H1 (cell line): ENCODE measurements around the gene SBSN. TPM values are rescaled to one million over a fixed set of nuclear protein-coding genes. Genes with fewer than 3 reads are reported as not detected.
A peak's percentile ranks its signal among the peaks of the same experiment; 100 is the strongest.

Experiments used
- CTCF ChIA-PET: fragments of 300-600 bp; sonication (Branson Sonifier 250); formaldehyde crosslinking; loops from one replicate; lab custom pipeline; 2021; ENCODE audit not compliant: partially characterized antibody; lab: Charles Lee
- POLR2A ChIA-PET: fragments of 300-600 bp; sonication (Branson Sonifier 250); formaldehyde crosslinking; loops from one replicate; lab custom pipeline; 2021; ENCODE audit warnings: inconsistent platforms; ENCODE audit not compliant: partially characterized antibody; lab: Charles Lee
- DNase-seq, 2 experiments: peaks; one replicate each; pipeline versions ENCODE4 v3.0.0 to v3.0.0-alpha.2; 2010 to 2022; ENCODE audit warnings: low spot score in 2 of 2, low read depth in 1 of 2, mixed read lengths in 1 of 2
- FAIRE-seq: peaks from 2 replicates; lab custom pipeline; 2011; peaks lifted over from hg19 to GRCh38; lab: Jason Lieb, UNC
- H2AFZ ChIP-seq: 2 replicates; pipeline ENCODE4 v1.8.1; 2012; ENCODE audit warnings: low read length, inconsistent platforms
- H2AK5ac ChIP-seq: 2 replicates; pipeline ENCODE4 v1.6.1; 2013; ENCODE audit warnings: low read depth, low read length
- H2BK120ac ChIP-seq: replicated peaks from 2 replicates; pipeline ENCODE3; 2013; ENCODE audit warnings: low read depth, low read length, inconsistent platforms
- H2BK12ac ChIP-seq: 2 replicates; pipeline ENCODE4 v1.6.1; 2013; ENCODE audit warnings: low read depth, low read length
- H2BK15ac ChIP-seq: 2 replicates; pipeline ENCODE4 v1.6.1; 2013; ENCODE audit warnings: low read length
- H2BK20ac ChIP-seq: 2 replicates; pipeline ENCODE4 v1.6.1; 2013; ENCODE audit warnings: low read length
- H2BK5ac ChIP-seq: 2 replicates; pipeline ENCODE4 v1.6.1; 2013; ENCODE audit warnings: low read depth, low read length
- H3K14ac ChIP-seq: 2 replicates; pipeline ENCODE4 v1.6.1; 2013; ENCODE audit warnings: inconsistent platforms; ENCODE audit not compliant: insufficient read length
- H3K18ac ChIP-seq: 2 replicates; pipeline ENCODE4 v1.6.1; 2013; ENCODE audit warnings: low read length; ENCODE audit errors: extremely low read depth
- H3K23ac ChIP-seq: 2 replicates; pipeline ENCODE4 v1.6.1; 2013; ENCODE audit warnings: inconsistent platforms; ENCODE audit not compliant: insufficient read length
- H3K23me2 ChIP-seq: 2 replicates; pipeline ENCODE4 v1.6.1; 2013; ENCODE audit warnings: low read depth, low read length
- H3K27ac ChIP-seq: 2 replicates; pipeline ENCODE4 v1.6.1; 2011; ENCODE audit warnings: low read depth, low read length, inconsistent platforms
- H3K27me3 ChIP-seq, 4 experiments: replicated peaks in 1 of 4; 1 replicate in 1 of 4; 2 replicates in 3 of 4; pipeline versions ENCODE4 v1.6.1 to v1.8.1; 2011 to 2013; ENCODE audit warnings: low read length in 3 of 4, mild to moderate bottlenecking in 3 of 4, inconsistent platforms in 2 of 4, mixed read lengths in 2 of 4, moderate library complexity in 1 of 4; ENCODE audit not compliant: control insufficient read depth in 3 of 4, insufficient read depth in 3 of 4; ENCODE audit errors: extremely low read depth in 1 of 4
- H3K36me3 ChIP-seq, 4 experiments: 2 replicates each; pipeline versions ENCODE4 v1.6.1 to v1.8.1; 2011 to 2013; ENCODE audit warnings: mild to moderate bottlenecking in 4 of 4, low read length in 3 of 4, moderate library complexity in 2 of 4, control low read depth in 1 of 4, inconsistent platforms in 1 of 4; ENCODE audit not compliant: insufficient read depth in 4 of 4, control insufficient read depth in 2 of 4
- H3K4ac ChIP-seq: replicated peaks from 2 replicates; pipeline ENCODE3; 2013; ENCODE audit warnings: low read length, low read depth, mixed read lengths, inconsistent platforms; ENCODE audit not compliant: insufficient read length
- H3K4me1 ChIP-seq, 4 experiments: replicated peaks in 1 of 4; 1 replicate in 1 of 4; 2 replicates in 3 of 4; pipeline versions ENCODE4 v1.6.1 to v1.8.1; 2011 to 2013; ENCODE audit warnings: low read length in 3 of 4, inconsistent platforms in 2 of 4, mixed read lengths in 1 of 4; ENCODE audit not compliant: insufficient read depth in 4 of 4, control insufficient read depth in 3 of 4
- H3K4me2 ChIP-seq, 2 experiments: 2 replicates each; pipeline versions ENCODE4 v1.6.1 to v1.8.1; 2011 to 2013; ENCODE audit warnings: low read depth in 2 of 2, low read length in 2 of 2, control low read depth in 1 of 2, inconsistent platforms in 1 of 2, mild to moderate bottlenecking in 1 of 2; ENCODE audit not compliant: insufficient read depth in 1 of 2
- H3K4me3 ChIP-seq, 4 experiments: fragments of 200-600, 300-600 bp in 1 of 4; sonication (generic), shearing (Covaris generic), sonication (Bioruptor Twin) in 1 of 4; 2 replicates each; pipeline versions ENCODE4 v1.5.1 to v1.8.1; 2011 to 2016; ENCODE audit warnings: low read length in 4 of 4, low read depth in 3 of 4, control low read depth in 2 of 4, inconsistent platforms in 2 of 4, mild to moderate bottlenecking in 2 of 4, mixed read lengths in 1 of 4, moderate library complexity in 1 of 4; ENCODE audit not compliant: insufficient read depth in 2 of 4; ENCODE audit errors: extremely low read depth in 1 of 4
- H3K56ac ChIP-seq: replicated peaks from 2 replicates; pipeline ENCODE3; 2013; ENCODE audit warnings: low read depth, mild to moderate bottlenecking, mixed read lengths, low read length, inconsistent platforms; ENCODE audit not compliant: insufficient read length
- H3K79me1 ChIP-seq: 2 replicates; pipeline ENCODE4 v1.6.1; 2013; ENCODE audit warnings: low read depth, low read length, control low read depth
- H3K79me2 ChIP-seq, 2 experiments: 2 replicates each; pipeline versions ENCODE4 v1.6.1 to v1.8.1; 2012 to 2013; ENCODE audit warnings: low read length in 2 of 2, mild to moderate bottlenecking in 2 of 2, inconsistent platforms in 1 of 2; ENCODE audit not compliant: insufficient read depth in 2 of 2, control insufficient read depth in 1 of 2
- H3K9ac ChIP-seq, 4 experiments: replicated peaks in 1 of 4; 1 replicate in 1 of 4; 2 replicates in 3 of 4; pipeline versions ENCODE4 v1.6.1 to v1.8.1; 2011 to 2013; ENCODE audit warnings: low read depth in 3 of 4, low read length in 3 of 4, control low read depth in 2 of 4, mild to moderate bottlenecking in 2 of 4, moderate library complexity in 2 of 4, inconsistent platforms in 1 of 4; ENCODE audit errors: extremely low read depth in 1 of 4
- H3K9me3 ChIP-seq, 2 experiments: 2 replicates each; pipeline versions ENCODE4 v1.6.1 to v1.8.1; 2012 to 2013; ENCODE audit warnings: mild to moderate bottlenecking in 2 of 2, moderate library complexity in 2 of 2, control low read depth in 1 of 2, inconsistent platforms in 1 of 2, low read depth in 1 of 2, low read length in 1 of 2, mixed read lengths in 1 of 2; ENCODE audit not compliant: insufficient read depth in 2 of 2
- H4K20me1 ChIP-seq, 2 experiments: replicated peaks in 1 of 2; 2 replicates each; pipeline versions ENCODE3 to v1.8.1; 2011 to 2013; ENCODE audit warnings: inconsistent platforms in 2 of 2, low read length in 2 of 2, mild to moderate bottlenecking in 1 of 2; ENCODE audit not compliant: insufficient read depth in 2 of 2, control insufficient read depth in 1 of 2
- H4K5ac ChIP-seq: 2 replicates; pipeline ENCODE4 v1.6.1; 2013; ENCODE audit warnings: low read length, low read depth, mixed read lengths, inconsistent platforms; ENCODE audit not compliant: insufficient read length
- H4K8ac ChIP-seq: 2 replicates; pipeline ENCODE4 v1.8.0; 2013; ENCODE audit warnings: mild to moderate bottlenecking, moderate library complexity, low read length, inconsistent platforms; ENCODE audit not compliant: insufficient read depth; ENCODE audit errors: extremely low read depth
- H4K91ac ChIP-seq: replicated peaks from 2 replicates; pipeline ENCODE3; 2013; ENCODE audit warnings: low read length, mixed read lengths, inconsistent platforms; ENCODE audit not compliant: insufficient read length
- BACH1 ChIP-seq: IDR thresholded peaks from 2 replicates; pipeline ENCODE4 v1.6.1; 2012; ENCODE audit warnings: low read length, improper control_type of control experiment
- CBX5 ChIP-seq: fragments of 300-800, 300-1000 bp; sonication (generic); IDR thresholded peaks from 2 replicates; pipeline ENCODE4 v1.7.1; 2016; ENCODE audit warnings: antibody characterized with exemption, low read length, low read depth
- EGR1 ChIP-seq: IDR thresholded peaks from 2 replicates; pipeline ENCODE4 v1.6.1; 2011; ENCODE audit warnings: low read depth, low read length, borderline replicate concordance
- GABPA ChIP-seq: IDR thresholded peaks from 2 replicates; pipeline ENCODE4 v1.6.1; 2011; ENCODE audit warnings: mild to moderate bottlenecking, low read length, moderate library complexity, borderline replicate concordance; ENCODE audit not compliant: insufficient read depth
- HDAC2 ChIP-seq, 2 experiments: fragments of 300-600 bp in 1 of 2; sonication (generic) in 1 of 2; IDR thresholded peaks; 2 replicates each; pipeline ENCODE4 v1.6.1; 2011 to 2012; ENCODE audit warnings: low read depth in 2 of 2, low read length in 2 of 2, mild to moderate bottlenecking in 2 of 2, moderate library complexity in 2 of 2, borderline replicate concordance in 1 of 2, inconsistent platforms in 1 of 2
- JUN ChIP-seq: IDR thresholded peaks from 2 replicates; pipeline ENCODE4 v1.6.1; 2011; ENCODE audit warnings: low read depth, mild to moderate bottlenecking, improper control_type of control experiment, low read length
- JUND ChIP-seq: IDR thresholded peaks from 2 replicates; pipeline ENCODE4 v1.6.1; 2011; ENCODE audit warnings: mild to moderate bottlenecking, improper control_type of control experiment, low read length
- POLR2AphosphoS5 ChIP-seq: IDR thresholded peaks from 2 replicates; pipeline ENCODE4 v1.6.1; 2011; ENCODE audit warnings: low read depth, low read length
- TAF7 ChIP-seq: optimal IDR thresholded peaks from 2 replicates; pipeline ENCODE3; 2011; ENCODE audit warnings: low read depth, mild to moderate bottlenecking, inconsistent platforms, low read length, moderate library complexity, borderline replicate concordance
- TBP ChIP-seq: IDR thresholded peaks from 2 replicates; pipeline ENCODE4 v1.6.1; 2011; ENCODE audit warnings: low read depth, low read length, improper control_type of control experiment
- TEAD4 ChIP-seq: IDR thresholded peaks from 2 replicates; pipeline ENCODE4 v1.6.1; 2012; ENCODE audit warnings: low read depth, low read length, inconsistent platforms, mixed read lengths
- ZNF274 ChIP-seq: IDR thresholded peaks from 2 replicates; pipeline ENCODE4 v1.7.0; 2012; ENCODE audit warnings: low read length, borderline replicate concordance; ENCODE audit errors: extremely low read depth
- WGBS, 2 experiments: shearing (Covaris generic) in 1 of 2; methylation state at CpG; one replicate each; pipeline versions ENCODE4 v1.1.6 to v1.1.7; 2013 to 2015; ENCODE audit warnings: low lambda C conversion rate in 2 of 2, mixed read lengths in 2 of 2, inconsistent platforms in 1 of 2, low coverage in 1 of 2, missing lambda C conversion rate in 1 of 2; ENCODE audit not compliant: insufficient replicate concordance in 2 of 2, insufficient coverage in 1 of 2, insufficient read length in 1 of 2; ENCODE audit errors: extremely low coverage in 1 of 2, missing lambda C conversion rate in 1 of 2; 5-methylcytosine and 5-hydroxymethylcytosine counted together
- polyA plus RNA-seq, 7 experiments: library from polyadenylated mRNA; depleted of rRNA in 3 of 7; stranded (reverse) in 5 of 7; unstranded in 2 of 7; fragments of >200 nt in 5 of 7; fragments of 200-250 nt in 2 of 7; gene quantifications; 1 replicate in 5 of 7; 2 replicates in 1 of 7; 4 replicates in 1 of 7; pipeline versions ENCODE4 v1.2.1 to v1.2.3, GENCODE V29; 2011 to 2013; ENCODE audit warnings: missing spikeins in 2 of 7, mixed read lengths in 2 of 7
- total RNA-seq: library from RNA; stranded (reverse); fragmentation: NEBNext Ultra II Directional; extraction: Animal tissue kit (Norgen Biotek cat#: 25700); gene quantifications from 2 replicates; pipeline ENCODE4 v1.2.1, GENCODE V29; 2021

Gene SBSN
- total and polyA plus RNA-seq, 2 of the 8 experiments (the other 6 are each of a cell fraction or from before 2014, with no cell fraction given) = not detected

GRCh38 chr19:35509018-35509652, 19.0 kb downstream of the SBSN start:
- H4K91ac ChIP-seq = peak overlapping the region; percentile 87
- peak overlapping the region; percentile 87 for H3K4ac ChIP-seq
- H3K36me3 ChIP-seq = peaks cover 14 to 35% (median 22%) of the 10 kb centered on the region in 4 experiments
- peak overlapping the region; percentile 94 for H2BK5ac ChIP-seq
- H2BK20ac ChIP-seq = 0 out of 2 replicates have a peak overlapping the region, but pooled peaks have one; percentile 48
- no peak overlapping the region for H2AFZ ChIP-seq
- H2AK5ac ChIP-seq = no peak overlapping the region
- peaks cover 0 to 20% (median 17%) of the 10 kb centered on the region in 4 experiments; a peak in 6 of 7 replicates for H3K4me1 ChIP-seq
- peak overlapping the region; percentile 84 to 86 for H3K4me2 ChIP-seq
- CTCF ChIA-PET = interaction anchor here (0.7 to 3.7 kb wide), 13 partner anchors 14 to 348 kb away, joined by 3 to 28 read pairs (median 4); partner anchors contain the start of gene FFAR3
- POLR2A ChIA-PET = interaction anchor here (0.6 to 7.4 kb wide), 33 partner anchors 8 to 484 kb away, joined by 3 to 110 read pairs (median 4); partner anchors contain the start of genes COX6B1, HAUS5 and TMEM147
- H2BK15ac ChIP-seq = peak overlapping the region; percentile 61; the same call in 1 of the 2 replicates
- H3K79me1 ChIP-seq = peaks cover 2% of the 10 kb centered on the region; the same call in 1 of the 2 replicates
- FAIRE-seq (peak; percentile 73), DNase-seq (peak in 1 of 2 experiments; percentile 62)
- no peaks in the 10 kb centered on the region for H3K9me3 ChIP-seq
- H3K27ac ChIP-seq = peak overlapping the region; percentile 92
- H2BK120ac ChIP-seq = peak overlapping the region; percentile 69
- no peak overlapping the region for H3K23ac ChIP-seq
- H3K4me3 ChIP-seq = peak overlapping the region; percentile 77 to 99 (median 93)
- H3K79me2 ChIP-seq = peaks cover 0 to 34% of the 10 kb centered on the region in 2 experiments; a peak in 2 of 4 replicates
- peaks cover 0 to 3% of the 10 kb centered on the region in 2 experiments for H4K20me1 ChIP-seq
- peak overlapping the region; percentile 70 for H3K56ac ChIP-seq
- peaks cover 0 to 6% (median 4%) of the 10 kb centered on the region in 4 experiments; a peak in 3 of 7 replicates for H3K27me3 ChIP-seq
- peak overlapping the region; percentile 89; the same call in 1 of the 2 replicates for H3K18ac ChIP-seq
- peak overlapping the region; percentile 64 to 95 (median 93) for H3K9ac ChIP-seq
- peaks cover 11% of the 10 kb centered on the region for H3K23me2 ChIP-seq
- H4K5ac ChIP-seq = peak overlapping the region; percentile 61
- no peak overlapping the region for H3K14ac ChIP-seq
- WGBS, 2 experiments = 7% methylated on average over 12 of the region's 12 CpGs; no CpG with 5 or more reads in 1 of the 2 experiments
- H4K8ac ChIP-seq = no peak overlapping the region
- H2BK12ac ChIP-seq = no peak overlapping the region
- no peak for TF ChIP-seq HDAC2 (IDR thresholded peaks at IDR 0.05; ENCODE audit: borderline replicate concordance in 1 of 2, low read depth in 2 of 2, low read length in 2 of 2)
- TF ChIP-seq TAF7 = peak; percentile 27
- TF ChIP-seq BACH1 = no peak
- no peak for TF ChIP-seq JUND
- TF ChIP-seq CBX5 = no peak
- TF ChIP-seq GABPA = no peak
- no peak for TF ChIP-seq JUN
- no peak for TF ChIP-seq ZNF274
- no peak for TF ChIP-seq TBP
- TF ChIP-seq EGR1 = no peak
- no peak for TF ChIP-seq TEAD4
- no peak; the same call in none of the 2 replicates for TF ChIP-seq POLR2AphosphoS5
